Bronchial epithelial cell (primary cell): ENCODE measurements around the gene VDR. TPM values are rescaled to one million over a fixed set of nuclear protein-coding genes. Genes with fewer than 3 reads are reported as not detected.

Source experiments
- DNase-seq: peaks from one replicate; pipeline ENCODE4 v3.0.0-alpha.2; 2010; ENCODE audit warnings: low read depth
- FAIRE-seq: peaks from 2 replicates; lab custom pipeline; 2011; peaks lifted over from hg19 to GRCh38; lab: Jason Lieb, UNC
- H3K27me3 ChIP-seq: 2 replicates; pipeline ENCODE4 v1.5.1; 2011; ENCODE audit warnings: low read length; ENCODE audit not compliant: control insufficient read depth, insufficient read depth
- H3K36me3 ChIP-seq: 2 replicates; pipeline ENCODE4 v1.5.1; 2011; ENCODE audit warnings: low read length; ENCODE audit not compliant: control insufficient read depth, insufficient read depth
- H3K4me3 ChIP-seq: 2 replicates; pipeline ENCODE4 v1.5.1; 2011; ENCODE audit warnings: mild to moderate bottlenecking, low read depth, low read length, control low read depth
- total RNA-seq: library from RNA; depleted of rRNA; stranded (reverse); fragments of >200 nt; gene quantifications from 2 replicates; pipeline ENCODE4 v1.2.1, GENCODE V29; 2014
- TF ChIP-seq, protein P1 (sequence below): IDR thresholded peaks from 2 replicates; pipeline ENCODE4 v1.5.1; 2011; ENCODE audit warnings: mild to moderate bottlenecking, moderate library complexity, low read length, control low read depth, inconsistent platforms; ENCODE audit not compliant: insufficient read depth, severe bottlenecking

Gene VDR
- total RNA-seq, 1 donor from 2014 or later, result 3.4 TPM

GRCh38 chr12:47825173-47825639 lies 79.6 kb downstream of the VDR start:
- Histone ChIP-seq H3K4me3 (no peak overlapping the region), H3K27me3 (no peaks in the 10 kb centered on the region), H3K36me3 (no peaks in the 10 kb centered on the region)
- TF ChIP-seq, protein P1, sequence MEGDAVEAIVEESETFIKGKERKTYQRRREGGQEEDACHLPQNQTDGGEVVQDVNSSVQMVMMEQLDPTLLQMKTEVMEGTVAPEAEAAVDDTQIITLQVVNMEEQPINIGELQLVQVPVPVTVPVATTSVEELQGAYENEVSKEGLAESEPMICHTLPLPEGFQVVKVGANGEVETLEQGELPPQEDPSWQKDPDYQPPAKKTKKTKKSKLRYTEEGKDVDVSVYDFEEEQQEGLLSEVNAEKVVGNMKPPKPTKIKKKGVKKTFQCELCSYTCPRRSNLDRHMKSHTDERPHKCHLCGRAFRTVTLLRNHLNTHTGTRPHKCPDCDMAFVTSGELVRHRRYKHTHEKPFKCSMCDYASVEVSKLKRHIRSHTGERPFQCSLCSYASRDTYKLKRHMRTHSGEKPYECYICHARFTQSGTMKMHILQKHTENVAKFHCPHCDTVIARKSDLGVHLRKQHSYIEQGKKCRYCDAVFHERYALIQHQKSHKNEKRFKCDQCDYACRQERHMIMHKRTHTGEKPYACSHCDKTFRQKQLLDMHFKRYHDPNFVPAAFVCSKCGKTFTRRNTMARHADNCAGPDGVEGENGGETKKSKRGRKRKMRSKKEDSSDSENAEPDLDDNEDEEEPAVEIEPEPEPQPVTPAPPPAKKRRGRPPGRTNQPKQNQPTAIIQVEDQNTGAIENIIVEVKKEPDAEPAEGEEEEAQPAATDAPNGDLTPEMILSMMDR, result no peak
- peak; percentile 81 for DNase-seq
- no peak for FAIRE-seq

GRCh38 chr12:47824635-47825034 lies 80.2 kb downstream of the VDR start:
- TF ChIP-seq, protein P1, result no peak
- Histone ChIP-seq H3K36me3 (no peaks in the 10 kb centered on the region), H3K4me3 (no peak overlapping the region), H3K27me3 (no peaks in the 10 kb centered on the region)
- no peak for FAIRE-seq
- no peak for DNase-seq

DNA sequence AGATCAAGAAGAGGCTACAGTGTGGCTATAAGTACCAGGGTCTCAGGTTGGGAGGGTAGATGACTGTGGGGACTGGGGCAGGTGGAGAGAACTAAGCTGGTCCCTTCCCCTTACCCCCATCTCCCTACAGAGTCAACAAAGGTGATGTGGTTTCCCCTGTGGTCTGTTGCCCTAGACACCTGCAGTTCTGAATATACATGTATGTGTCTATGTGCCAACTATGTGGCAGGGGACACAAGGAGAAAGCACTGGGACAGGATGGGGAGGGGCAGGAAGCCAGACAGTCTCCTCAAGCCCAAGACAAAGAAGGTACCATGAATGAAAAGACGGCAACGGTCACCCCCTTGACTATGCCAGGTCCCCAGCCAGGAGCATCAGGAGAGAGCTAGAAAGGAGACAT lies 80.6 kb downstream of the VDR start:
- DNase-seq (no peak), FAIRE-seq (no peak)
- Histone ChIP-seq H3K4me3 (no peak overlapping the region), H3K27me3 (no peaks in the 10 kb centered on the region), H3K36me3 (no peaks in the 10 kb centered on the region)
- TF ChIP-seq, protein P1, result no peak

DNA sequence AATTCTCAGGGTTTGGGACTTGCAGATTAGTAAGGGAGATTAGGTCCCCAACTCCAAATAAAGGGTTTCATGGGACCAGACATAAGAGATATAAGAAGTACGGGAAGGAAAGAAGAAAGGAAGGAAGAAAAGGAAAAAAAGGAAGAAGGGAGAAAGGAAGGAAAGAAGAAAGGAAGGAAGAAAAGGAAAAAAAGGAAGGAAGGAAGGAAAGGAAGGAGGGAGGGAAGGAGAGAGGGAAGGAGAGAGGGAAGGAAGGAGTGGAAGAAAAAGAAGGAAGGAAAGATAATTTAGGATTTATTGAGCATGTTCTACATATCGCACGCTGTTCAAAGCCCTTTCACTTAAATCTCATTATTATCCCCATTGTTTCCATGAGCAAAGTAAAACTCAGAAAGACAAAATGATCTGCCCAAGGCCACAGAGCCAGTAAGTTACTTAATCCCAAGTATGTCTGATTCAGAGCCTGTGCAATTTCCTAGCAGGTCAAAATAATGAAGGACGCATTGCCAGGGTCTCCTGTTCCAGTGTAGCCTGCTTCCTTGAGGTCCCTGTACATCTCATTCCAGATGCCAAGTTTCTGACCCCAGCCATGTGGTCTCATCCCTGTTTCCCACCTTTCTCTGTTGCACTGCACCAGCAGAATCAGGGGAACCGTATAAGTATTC lies 81.2 kb downstream of the VDR start:
- Histone ChIP-seq H3K4me3 (no peak overlapping the region), H3K27me3 (no peaks in the 10 kb centered on the region), H3K36me3 (no peaks in the 10 kb centered on the region)
- FAIRE-seq (no peak), DNase-seq (no peak)
- TF ChIP-seq, protein P1, result no peak

DNA sequence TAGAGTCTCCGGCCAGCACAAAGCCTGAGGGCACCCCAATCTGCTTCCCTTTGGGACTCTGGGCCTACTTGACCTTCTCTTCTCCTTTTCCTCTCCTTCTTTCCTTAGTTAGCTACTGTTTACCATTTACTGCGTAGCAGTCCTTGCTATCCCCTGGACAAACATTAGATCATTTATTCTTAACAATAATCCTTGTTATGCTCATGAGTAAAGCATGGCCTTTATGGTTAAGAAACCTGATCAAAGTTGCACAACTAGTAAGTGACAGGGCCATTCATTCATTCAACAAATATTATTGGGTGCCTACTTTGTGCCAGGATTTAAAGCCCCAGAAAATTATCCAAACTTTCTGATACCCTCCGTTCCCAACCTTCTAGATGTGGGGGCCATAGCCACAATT lies 81.9 kb downstream of the VDR start:
- DNase-seq (peak; percentile 62), FAIRE-seq (no peak)
- no peak overlapping the region for H3K4me3 ChIP-seq
- H3K36me3 ChIP-seq, result no peaks in the 10 kb centered on the region
- TF ChIP-seq, protein P1, result no peak
- H3K27me3 ChIP-seq, result no peaks in the 10 kb centered on the region

GRCh38 chr12:47822401-47822800 lies 82.4 kb downstream of the VDR start:
- FAIRE-seq (no peak), DNase-seq (no peak)
- H3K27me3 ChIP-seq, result no peaks in the 10 kb centered on the region
- no peak overlapping the region for H3K4me3 ChIP-seq
- H3K36me3 ChIP-seq, result no peaks in the 10 kb centered on the region
- TF ChIP-seq, protein P1, result no peak
